Measurements from ENCODE around the gene MDN1.

The MDN1 gene

DNA sequence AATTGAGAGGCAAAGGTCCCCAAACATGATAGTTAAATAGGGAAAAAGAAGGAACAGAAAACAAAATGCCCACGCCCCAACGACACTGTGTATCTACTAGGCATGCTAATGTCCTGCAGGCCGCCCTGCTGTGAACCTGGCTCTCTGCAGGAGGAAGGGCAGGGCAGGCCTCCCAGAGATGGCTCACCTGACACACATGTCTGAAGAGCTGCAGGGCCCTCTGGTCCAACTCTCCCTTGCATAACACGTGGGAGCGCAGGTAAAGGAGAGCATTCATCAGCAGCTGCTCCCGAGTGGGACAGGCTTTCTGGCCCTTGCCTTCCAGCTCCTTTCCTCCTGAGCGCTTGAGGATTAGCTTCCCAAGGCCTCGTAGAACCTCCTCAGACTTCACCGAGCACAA, 127.3 kb downstream of the MDN1 start:
- DNase-seq (ENCODE audit: low read depth in 2 of 2) = no peak

DNA sequence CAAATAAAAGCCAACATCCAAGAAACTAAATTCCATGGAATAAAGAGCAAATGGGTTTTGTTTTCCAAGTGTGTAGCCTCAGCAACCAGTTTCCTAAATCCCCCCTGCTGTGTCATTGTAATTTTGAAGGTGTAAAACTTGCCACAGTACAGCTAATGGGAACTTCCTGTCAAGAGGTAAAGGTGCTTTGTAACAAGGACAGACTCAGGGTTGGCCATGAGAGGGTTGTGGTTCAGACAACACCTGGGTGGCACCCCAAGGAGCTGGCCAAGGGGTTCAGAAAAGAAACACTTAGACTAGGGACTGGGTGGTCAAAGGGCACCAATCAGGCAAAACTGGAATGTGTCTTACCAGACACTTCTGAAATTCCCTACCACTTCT, 128.7 kb downstream of the MDN1 start:
- no peak for DNase-seq (ENCODE audit: low read depth in 2 of 2)

DNA sequence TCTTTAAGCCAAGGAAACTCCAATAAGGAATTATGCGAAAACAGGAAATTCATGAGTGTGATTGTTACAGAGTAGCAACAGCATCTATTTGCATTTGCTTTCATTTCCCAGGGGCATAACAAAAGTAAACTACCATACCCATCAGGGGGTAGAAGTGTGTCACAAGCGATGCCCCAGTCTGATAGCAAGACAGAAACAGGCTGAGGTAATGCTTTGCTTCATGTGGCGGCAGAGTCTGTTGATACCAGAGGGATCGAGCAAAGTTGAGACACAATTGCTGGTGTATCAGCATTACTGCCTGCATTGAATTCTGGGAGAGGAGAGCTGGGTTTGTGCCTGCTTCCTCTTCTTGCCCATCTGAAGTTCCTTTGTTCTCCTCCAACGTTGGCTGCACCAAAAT, 129.9 kb downstream of the MDN1 start:
- DNase-seq (ENCODE audit: low read depth in 2 of 2) = no peak

DNA sequence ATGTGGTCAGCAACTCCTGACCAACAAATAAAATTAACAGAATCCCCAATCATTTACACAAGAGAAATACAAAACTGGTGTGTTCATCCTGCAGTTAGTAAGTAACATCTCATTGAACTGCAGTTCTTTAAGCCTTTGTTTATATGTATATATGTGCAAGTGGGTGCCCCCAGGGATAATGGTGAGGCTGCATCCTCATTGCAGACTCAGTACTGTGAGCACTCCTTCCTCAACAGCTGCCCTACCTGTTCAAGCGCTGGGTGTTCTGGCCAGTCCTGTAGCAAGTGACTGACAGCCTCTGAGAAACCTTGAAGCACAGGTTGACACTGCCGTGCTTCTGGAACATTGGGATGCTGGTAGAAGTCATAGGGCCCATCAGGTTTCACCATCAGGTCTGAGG, 131.3 kb downstream of the MDN1 start:
- DNase-seq (ENCODE audit: low read depth in 2 of 2) = no peak

DNA sequence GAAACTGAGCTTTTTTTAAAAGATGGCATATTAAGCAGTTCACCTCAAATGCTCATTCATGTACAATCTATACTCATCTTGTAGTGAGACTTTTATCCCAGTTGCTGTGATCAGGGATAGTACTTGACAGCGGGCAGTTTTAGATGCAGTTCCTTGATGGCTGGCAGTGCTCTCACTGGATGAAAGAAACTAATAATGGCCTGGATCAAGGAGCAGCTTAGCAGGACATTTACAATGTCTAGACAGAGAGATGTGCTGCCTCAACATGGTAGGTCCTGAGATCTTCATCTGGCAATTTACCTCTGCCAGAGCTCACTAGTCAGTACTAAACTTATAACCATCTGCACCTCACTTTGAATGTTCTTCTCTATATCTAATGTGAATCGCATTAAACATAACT, 134.3 kb downstream of the MDN1 start:
- no peak for DNase-seq (ENCODE audit: low read depth in 2 of 2)

DNA sequence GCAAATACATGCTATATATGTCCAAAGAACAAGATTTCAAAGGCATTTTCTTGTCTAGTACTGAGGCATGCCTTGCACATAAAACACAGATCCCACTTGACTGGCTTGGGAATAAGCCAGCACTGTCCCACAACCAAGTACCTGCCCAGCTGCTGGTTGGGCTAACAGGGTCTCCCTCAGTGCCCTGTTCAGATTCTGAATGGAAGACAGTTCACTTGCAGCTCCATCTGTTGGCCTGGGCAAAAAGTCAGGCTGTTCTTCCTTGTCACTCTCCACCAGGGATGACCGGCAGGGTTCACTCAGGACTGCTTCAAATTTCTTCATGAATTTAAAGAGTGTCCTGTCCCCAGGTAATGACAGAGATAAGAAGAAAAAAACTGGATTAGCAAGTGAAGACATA, 136.6 kb downstream of the MDN1 start:
- no peak for DNase-seq (ENCODE audit: low read depth in 2 of 2)

DNA sequence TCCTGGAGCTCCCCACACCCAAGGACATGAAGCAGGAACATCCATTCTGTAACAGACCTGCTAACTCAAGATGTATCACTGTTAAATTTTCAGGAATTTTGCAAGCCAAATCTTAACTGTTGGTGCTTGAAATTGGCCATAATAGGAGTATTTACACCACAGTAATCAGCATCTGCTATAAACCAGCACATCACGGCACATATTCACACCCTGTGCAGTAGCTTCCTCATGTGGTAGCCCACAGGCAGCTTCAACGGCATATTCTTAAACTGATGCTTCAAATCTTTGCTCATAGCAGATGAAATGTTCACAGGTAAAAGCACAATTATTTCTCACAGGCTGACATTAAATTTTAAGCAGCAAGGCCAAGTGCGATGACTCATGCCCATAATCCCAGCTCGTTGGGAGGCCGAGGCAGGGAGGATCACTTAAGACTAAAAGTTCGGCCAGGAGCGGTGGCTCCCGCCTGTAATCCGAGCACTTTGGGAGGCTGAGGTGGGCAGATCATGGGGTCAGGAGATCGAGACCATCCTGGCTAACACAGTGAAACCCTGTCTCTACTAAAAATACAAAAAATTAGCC, 137.5 kb downstream of the MDN1 start:
- no peak for DNase-seq (ENCODE audit: low read depth in 2 of 2)

DNA sequence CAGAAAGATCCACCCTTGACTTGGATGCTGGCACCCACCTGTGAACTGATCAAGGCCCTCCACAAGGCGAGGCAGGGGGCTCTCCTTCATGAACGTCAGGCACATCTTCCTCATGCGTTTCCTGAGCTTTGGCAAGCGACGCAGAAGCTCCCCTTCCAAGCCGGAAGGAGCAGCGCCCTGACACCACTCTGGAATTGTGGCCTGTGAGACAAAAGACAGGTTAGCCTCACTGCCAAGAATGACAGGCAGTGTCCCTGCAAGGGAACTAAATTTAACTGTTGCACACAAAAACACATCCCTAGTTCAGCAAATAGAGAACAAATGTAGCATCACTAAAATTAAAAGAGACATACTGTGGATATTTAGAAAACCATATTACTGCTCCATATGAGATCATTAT, 139.0 kb downstream of the MDN1 start:
- no peak for DNase-seq (ENCODE audit: low read depth in 2 of 2)

DNA sequence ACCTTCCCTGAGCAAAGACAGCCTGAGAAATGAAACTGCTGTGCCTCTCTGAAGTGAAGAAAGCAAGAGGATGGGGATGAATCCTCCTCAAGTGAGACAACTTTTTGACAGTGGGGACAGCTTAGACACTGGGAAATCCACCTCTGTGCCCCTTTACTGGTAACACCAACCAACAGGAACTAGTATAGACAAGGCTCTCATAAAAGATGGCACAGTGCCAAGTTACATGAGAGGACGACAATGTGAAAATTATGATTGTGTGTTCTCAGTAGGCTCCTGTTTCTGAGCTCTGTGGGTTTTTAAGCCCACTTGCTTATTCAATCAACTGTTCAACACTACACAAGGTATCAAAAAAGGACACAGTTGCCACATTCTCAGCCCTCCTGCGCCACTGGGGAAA, 139.4 kb downstream of the MDN1 start:
- DNase-seq (ENCODE audit: low read depth in 2 of 2) = no peak

DNA sequence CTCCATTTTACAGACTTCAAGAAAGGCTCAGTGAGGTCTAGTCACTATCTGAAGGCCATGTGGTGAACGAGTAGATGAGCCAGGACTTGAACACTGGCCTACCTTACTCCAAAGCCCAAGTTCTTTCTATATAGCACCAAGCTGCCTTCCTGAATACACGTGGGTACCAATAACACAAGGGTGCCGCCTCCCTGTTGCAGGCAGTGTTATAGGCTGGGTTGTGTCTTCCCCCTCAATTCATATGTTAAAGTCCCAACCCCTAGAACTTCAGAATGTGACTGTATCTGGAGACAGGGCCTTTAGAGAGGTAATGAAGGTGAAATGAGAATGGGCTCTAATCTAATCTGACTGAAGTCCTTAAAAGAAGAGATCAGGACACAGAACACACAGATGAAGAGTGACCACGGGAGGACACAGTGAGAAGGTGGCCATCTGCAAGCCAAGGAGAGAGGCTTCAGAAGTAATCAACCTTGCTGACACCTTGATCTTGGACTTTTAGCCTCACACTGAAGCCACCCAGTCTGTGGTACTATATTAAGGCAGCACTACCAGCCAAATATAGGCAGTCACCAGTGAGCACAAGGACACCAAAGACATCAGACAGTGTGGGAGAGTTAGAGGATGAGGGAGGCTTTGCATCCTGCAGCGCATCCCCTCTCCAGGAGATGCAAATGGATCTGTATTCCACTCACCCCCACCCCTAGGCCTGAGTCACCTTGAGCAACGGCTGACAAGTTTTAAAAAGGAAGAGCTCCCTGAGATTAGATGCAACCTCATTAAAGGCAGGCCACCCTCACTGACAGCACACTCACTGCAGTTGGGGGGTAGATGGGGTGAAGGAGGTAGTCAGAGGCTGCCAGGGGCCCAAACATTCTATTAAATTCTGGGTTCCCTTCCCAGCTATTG, 140.1 kb downstream of the MDN1 start:
- DNase-seq (ENCODE audit: low read depth in 2 of 2) = no peak

DNA sequence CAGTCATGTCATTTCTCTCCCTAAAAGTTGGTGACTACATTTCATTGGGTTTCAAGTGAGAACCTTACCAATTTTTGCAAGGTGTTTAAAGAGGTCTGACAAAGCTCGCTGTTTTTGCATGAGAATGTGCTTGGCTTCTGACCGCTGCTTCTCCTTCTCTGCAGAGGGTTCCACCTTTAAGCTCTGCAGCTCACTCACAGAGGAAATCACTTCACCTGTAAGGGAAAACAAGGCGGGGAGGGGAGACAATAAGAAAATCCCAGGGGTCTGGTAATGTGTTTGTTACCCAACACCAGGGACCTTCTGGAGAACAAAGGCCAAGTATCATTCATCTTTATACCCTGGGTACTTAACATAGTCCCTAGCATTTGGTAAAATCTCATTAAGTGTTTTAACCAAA, 141.1 kb downstream of the MDN1 start:
- no peak for DNase-seq (ENCODE audit: low read depth in 2 of 2)

DNA sequence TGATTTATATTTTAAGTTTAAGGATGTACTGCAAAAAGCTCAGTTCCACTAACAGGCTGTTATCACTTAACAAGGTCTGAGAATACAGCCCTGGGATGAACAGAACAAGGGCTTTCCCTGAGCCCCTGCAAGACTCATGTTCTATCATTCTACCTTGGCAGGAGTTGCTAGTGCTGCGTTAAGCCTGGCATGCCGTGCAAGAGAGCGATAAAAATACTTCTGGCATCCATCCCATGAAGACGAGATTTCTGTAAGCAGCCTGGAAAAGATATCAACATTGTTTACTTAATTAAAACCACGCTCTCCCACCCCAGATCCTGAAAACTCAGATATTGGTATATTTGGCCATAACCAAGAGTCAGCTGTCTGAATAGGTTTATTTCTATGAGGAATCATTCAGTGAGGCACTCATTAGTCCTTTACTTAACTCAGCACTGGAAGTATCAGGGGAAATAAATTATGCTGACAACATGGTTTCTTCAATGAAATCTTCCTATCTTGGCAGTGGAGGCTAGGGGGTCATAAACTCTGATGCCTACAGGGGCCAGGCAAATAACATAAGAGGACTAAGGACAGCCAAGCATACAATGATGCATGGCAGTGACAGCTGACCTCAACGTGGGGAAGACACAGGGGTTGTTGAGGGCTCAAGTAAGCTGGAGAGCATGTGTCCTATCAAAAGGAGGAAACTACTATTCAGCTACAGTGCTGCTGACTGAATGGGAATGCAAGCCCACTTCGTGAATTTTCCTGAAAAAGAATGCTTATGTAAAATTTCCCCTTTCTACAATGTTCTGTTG, 143.4 kb downstream of the MDN1 start:
- no peak for DNase-seq (ENCODE audit: low read depth in 2 of 2)

DNA sequence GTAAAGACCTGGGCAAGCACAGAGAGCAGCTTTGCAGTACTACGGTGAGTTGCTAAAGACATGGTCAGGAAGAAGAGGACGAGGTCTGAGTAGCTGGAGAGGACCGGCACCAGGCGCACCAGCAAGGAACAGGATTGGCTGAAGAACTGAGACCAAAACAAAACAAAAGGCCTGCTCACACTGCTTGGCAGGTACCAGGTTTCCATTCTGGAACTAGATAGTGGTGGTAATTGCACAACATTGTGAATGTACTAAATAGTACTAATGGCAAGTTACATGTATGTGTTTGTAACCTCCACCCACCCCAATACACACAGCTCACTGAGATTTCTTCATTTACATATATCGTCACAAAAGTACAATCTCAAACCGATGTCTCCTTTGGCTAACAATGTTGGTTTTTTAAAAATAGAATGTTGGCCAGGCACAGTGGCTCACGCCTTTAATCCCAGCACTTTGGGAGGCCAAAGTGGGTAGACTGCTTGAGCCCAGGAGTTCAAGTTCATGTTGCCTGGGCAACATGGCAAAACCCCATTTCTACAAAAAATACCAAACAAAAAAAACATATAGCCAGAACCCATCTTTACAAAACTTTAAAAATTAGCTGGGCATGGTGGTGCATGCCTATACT, 148.5 kb downstream of the MDN1 start:
- no peak for DNase-seq (ENCODE audit: low read depth in 2 of 2)

DNA sequence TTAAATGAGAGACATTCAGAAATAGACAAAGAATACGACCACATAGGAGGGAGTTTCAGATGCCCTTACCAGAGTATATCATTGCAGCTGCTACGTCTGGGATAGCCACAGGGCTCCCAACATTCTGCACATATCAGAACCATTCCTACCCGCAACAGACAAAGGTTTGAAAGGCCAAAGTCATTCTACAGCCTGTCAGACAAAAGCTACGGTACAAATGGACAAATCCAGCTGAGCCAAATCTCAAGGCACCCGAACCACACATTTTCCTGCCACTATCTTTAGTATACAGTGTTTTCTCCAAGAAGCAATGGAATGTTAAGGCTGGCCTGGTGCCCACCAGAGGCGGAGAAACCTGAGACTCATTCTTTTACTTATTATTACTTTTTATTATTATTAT, 150.6 kb downstream of the MDN1 start:
- no peak for DNase-seq (ENCODE audit: low read depth in 2 of 2)

DNA sequence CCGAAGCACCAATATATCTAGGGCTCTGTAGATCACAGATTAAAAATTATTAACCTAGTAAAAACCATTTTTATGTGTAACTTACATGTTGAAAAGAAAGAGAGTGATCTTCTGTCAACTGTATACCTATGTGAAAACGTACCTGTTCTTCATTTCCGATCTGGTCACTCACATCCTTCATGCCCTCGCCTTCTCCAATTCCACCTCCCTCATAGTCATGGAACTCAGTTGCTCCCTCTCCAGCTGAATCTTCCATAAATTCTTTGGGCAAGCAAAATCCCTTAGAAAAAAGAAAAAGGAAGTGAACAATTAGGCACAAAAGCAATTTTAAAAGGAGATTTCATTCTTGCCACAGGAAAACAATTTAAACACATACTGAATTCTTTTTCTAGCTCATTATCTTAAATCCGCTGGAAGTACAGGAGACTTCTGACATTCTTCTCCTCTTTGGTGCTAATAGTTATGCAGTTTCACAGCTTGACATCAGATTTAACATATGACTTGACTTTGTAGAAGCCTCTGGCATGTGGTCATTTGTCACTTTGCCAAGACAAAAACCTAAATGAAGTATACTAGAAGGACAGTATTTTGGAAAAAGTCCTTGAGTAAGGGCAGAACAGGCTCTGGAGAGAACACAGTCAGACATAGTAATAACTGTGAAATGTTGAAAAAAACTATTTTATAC, 151.6 kb downstream of the MDN1 start:
- DNase-seq (ENCODE audit: low read depth in 2 of 2) = no peak

DNA sequence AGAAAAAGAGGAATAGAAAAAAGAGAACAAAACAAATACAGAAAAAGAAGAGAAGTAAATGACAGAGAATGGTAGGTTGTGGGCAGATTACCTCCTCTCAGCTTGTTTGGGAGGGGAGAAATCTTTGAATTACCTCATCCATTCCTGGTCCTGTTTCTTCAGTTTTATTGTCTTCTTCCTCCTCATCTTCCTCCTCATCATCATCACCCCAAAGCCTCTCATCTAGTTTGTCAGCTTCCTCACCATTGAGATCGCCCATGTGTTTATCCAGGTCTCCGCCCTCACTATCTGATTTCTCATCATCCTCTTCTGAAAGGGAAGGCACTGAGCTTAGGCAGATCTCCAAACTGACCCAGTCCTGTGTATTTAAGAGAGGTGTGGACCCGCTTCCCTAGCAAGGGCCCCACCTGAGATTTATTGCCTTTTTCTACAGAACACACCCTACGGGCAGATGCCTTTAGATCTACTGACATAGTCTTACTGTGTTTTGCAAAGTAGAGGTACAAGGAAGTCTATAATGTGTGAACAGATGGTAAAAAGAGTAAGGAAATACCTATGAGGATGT, 156.9 kb downstream of the MDN1 start:
- DNase-seq (ENCODE audit: low read depth in 2 of 2) = no peak

DNA sequence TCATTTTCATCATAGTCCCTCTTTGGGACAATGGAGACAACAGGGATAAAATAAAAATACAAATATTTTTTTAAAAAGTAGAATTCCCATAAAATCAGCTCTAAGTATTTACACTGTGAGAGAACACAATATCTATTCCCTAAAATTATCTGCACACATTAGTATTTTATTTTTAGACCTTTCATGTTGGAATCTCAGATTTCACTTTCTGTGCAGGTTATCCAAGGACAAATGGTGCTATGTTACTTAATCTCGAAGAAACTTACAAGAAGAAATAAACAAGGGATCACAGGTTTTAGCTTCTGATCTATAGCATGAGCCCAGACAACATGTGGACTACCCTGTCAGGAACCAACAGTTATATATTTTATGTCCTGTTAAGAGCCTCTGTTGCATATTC, 158.0 kb downstream of the MDN1 start:
- no peak for DNase-seq (ENCODE audit: low read depth in 2 of 2)

DNA sequence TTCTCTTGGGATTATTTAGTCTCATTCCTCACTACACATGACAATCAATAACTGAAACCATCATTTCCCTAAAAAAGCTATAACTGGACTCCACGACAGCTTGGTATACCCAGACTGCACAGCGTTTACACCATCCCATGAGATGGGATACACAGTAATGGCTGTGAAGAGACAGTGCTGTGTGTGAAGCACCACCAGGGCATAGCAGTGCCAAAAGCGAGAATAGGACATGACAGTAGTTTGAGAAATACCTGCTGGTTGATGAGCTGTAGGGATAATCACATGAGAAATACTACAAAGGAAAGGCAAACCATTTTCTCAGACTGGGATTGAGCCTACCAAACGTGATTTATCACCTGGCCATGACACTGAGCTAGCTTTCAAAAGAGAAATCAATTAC, 158.6 kb downstream of the MDN1 start:
- DNase-seq (ENCODE audit: low read depth in 2 of 2) = no peak

DNA sequence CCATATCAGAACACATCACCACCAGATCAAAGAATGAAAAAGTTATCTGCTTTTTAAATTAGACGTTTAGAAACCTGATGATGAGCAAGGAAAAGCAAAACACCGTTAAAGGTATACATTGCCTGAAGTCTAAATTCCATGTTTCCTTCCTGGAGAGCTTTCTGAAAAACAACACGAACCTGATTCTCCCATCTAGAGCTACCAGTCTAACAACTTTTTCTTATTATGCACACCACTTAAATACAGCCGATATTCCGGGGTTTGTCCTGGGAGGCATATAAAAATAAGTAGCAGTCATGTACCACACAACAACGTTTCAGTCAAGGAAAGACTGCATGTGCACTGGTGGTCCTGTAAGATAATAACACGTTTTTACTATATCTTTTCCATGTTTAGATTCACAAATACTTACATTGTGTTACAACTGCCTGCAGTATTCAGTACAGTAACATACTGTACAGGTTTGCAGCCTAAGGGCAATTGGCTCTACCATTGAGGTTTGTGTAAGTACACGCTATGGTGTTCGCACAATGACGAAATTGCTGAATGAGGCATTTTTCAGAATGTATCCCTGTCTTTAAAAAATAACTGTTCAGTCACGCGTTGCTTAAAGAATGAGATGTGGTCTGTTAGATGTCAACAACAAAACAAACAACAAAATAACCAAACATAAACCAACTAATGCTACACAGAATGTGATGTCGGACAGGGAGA, 162.0 kb downstream of the MDN1 start:
- DNase-seq (ENCODE audit: low read depth in 2 of 2) = no peak

DNA sequence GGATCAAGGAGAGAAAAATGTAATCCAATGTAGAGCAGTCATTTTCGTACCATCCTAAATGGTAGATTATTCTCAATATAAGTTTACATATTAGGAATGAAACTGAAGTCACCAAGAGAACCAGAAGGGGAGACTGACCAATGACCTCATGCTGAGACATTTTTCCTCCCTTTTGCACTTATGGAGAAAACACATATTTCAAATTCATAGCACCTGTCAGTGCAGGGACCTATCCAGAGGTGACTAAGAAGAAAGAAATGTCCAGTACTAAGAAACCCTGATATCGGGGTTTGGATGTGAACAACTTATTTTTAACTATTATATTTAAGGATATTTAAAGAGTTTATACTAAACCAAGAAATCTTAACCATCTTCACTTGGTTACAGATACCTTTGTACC, 164.5 kb downstream of the MDN1 start:
- no peak for DNase-seq (ENCODE audit: low read depth in 2 of 2)

DNA sequence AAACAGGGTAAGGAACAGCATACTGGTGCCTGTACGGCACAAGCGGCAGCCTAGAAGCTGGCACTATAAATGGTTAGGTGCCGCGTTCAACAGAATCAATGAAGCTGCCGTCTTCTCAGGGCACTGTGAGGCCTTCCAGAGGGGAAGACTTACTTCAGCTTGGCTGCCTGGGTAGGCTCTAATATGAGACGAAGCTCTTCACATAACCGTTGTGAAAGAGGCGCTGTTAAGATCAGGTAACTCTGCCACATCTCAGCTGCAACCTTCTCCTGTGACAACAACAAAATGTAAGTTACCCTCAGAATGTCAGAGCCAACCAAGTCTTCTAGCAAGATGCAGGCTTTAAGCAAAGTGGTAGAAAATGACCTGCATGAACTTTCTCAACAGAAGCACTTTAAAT, 169.0 kb downstream of the MDN1 start:
- no peak for DNase-seq (ENCODE audit: low read depth in 2 of 2)
